Glutamatergic neuron (in vitro differentiated cells): ENCODE data around the gene ECEL1. TPM values are rescaled to one million over a fixed set of nuclear protein-coding genes. Genes with fewer than 3 reads are reported as not detected.

Experiments used
- DNase-seq: peaks from one replicate; pipeline ENCODE4 v3.0.0; 2022
- H3K27ac Mint-ChIP-seq: one replicate; pipeline ENCODE4 v1.8.0; 2020; ENCODE audit warnings: mild to moderate bottlenecking, mixed read lengths, inconsistent platforms; ENCODE audit not compliant: unreplicated experiment
- H3K27me3 Mint-ChIP-seq: one replicate; pipeline ENCODE4 v1.8.0; 2020; ENCODE audit warnings: mild to moderate bottlenecking, moderate library complexity, mixed read lengths, inconsistent platforms; ENCODE audit not compliant: unreplicated experiment
- H3K36me3 Mint-ChIP-seq: one replicate; pipeline ENCODE4 v1.8.0; 2020; ENCODE audit warnings: mild to moderate bottlenecking, mixed read lengths, inconsistent platforms; ENCODE audit not compliant: unreplicated experiment
- H3K4me1 Mint-ChIP-seq: one replicate; pipeline ENCODE4 v1.8.0; 2020; ENCODE audit warnings: mild to moderate bottlenecking, low read depth, mixed read lengths, inconsistent platforms; ENCODE audit not compliant: unreplicated experiment
- H3K4me3 Mint-ChIP-seq: one replicate; pipeline ENCODE4 v1.8.0; 2020; ENCODE audit warnings: mild to moderate bottlenecking, mixed read lengths, inconsistent platforms; ENCODE audit not compliant: unreplicated experiment
- H3K9me3 Mint-ChIP-seq: one replicate; pipeline ENCODE4 v1.8.0; 2020; ENCODE audit warnings: mild to moderate bottlenecking, moderate library complexity, mixed read lengths, inconsistent platforms; ENCODE audit not compliant: unreplicated experiment
- CTCF ChIP-seq: fragments of 200-600 bp; sonication (generic); IDR thresholded peaks from one replicate; pipeline ENCODE4 v1.5.0; 2021; ENCODE audit not compliant: partially characterized antibody, unreplicated experiment
- total RNA-seq: library from RNA; stranded (reverse); fragmentation: NEBNext Ultra II Directional; extraction: Animal tissue kit (Norgen Biotek cat#: 25700); gene quantifications from one replicate; pipeline ENCODE4 v1.2.1, GENCODE V29; 2021; ENCODE audit not compliant: unreplicated experiment

The ECEL1 gene
- total RNA-seq, 1 donor from 2014 or later = 2.3 TPM

GRCh38 chr2:232438091-232438490 is 49.5 kb downstream of the ECEL1 start:
- Mint-ChIP-seq H3K4me3 (no peak overlapping the region), H3K27me3 (peaks cover 16% of the 10 kb centered on the region), H3K36me3 (no peaks in the 10 kb centered on the region), H3K9me3 (peaks cover 2% of the 10 kb centered on the region), H3K27ac (no peak overlapping the region), H3K4me1 (no peaks in the 10 kb centered on the region)
- no peak for TF ChIP-seq CTCF
- DNase-seq = no peak

GRCh38 chr2:232437195-232437571 is 50.5 kb downstream of the ECEL1 start:
- no peaks in the 10 kb centered on the region for H3K36me3 Mint-ChIP-seq
- H3K4me1 Mint-ChIP-seq = no peaks in the 10 kb centered on the region
- peaks cover 16% of the 10 kb centered on the region for H3K27me3 Mint-ChIP-seq
- no peak overlapping the region for H3K27ac Mint-ChIP-seq
- DNase-seq = no peak
- H3K9me3 Mint-ChIP-seq = peaks cover 2% of the 10 kb centered on the region
- no peak overlapping the region for H3K4me3 Mint-ChIP-seq
- no peak for TF ChIP-seq CTCF

GRCh38 chr2:232436381-232437194 is 51.0 kb downstream of the ECEL1 start:
- no peaks in the 10 kb centered on the region for H3K4me1 Mint-ChIP-seq
- peaks cover 2% of the 10 kb centered on the region for H3K9me3 Mint-ChIP-seq
- no peak for DNase-seq
- peaks cover 16% of the 10 kb centered on the region for H3K27me3 Mint-ChIP-seq
- H3K27ac Mint-ChIP-seq = no peak overlapping the region
- no peaks in the 10 kb centered on the region for H3K36me3 Mint-ChIP-seq
- TF ChIP-seq CTCF = no peak
- no peak overlapping the region for H3K4me3 Mint-ChIP-seq

GRCh38 chr2:232435805-232436204 is 51.8 kb downstream of the ECEL1 start:
- no peak overlapping the region for H3K27ac Mint-ChIP-seq
- H3K4me3 Mint-ChIP-seq = no peak overlapping the region

More at GRCh38 chr2:232435805-232436204, 51.8 kb downstream of the ECEL1 start:
- Mint-ChIP-seq H3K4me1 (no peaks in the 10 kb centered on the region), H3K9me3 (peaks cover 2% of the 10 kb centered on the region), H3K27me3 (peaks cover 13% of the 10 kb centered on the region), H3K36me3 (no peaks in the 10 kb centered on the region)
- DNase-seq = no peak
- TF ChIP-seq CTCF = no peak
